Heart left ventricle (tissue), 13 donors: ENCODE measurements around the gene COQ4.

ENCODE experiments used
- CTCF ChIP-seq, 12 donors: fragments of 200-600 bp; sonication (generic) in 4 of 12; IDR thresholded peaks; one replicate each; pipeline versions ENCODE4 v1.5.0 to v1.8.0; 2018 to 2022; ENCODE audit warnings: antibody characterized with exemption in 12 of 12, mild to moderate bottlenecking in 5 of 12
- POLR2A ChIP-seq, 2 donors: fragments of 450-650 bp; IDR thresholded peaks; one replicate each; pipeline ENCODE4 v1.6.1; 2017; ENCODE audit warnings: antibody characterized with exemption in 2 of 2, mild to moderate bottlenecking in 2 of 2, moderate library complexity in 2 of 2
- donor health status: ischemic (EF 13 %, LVEDD 7.1; RV severe dilation, severe dysfunction).
- donor health status: DM: no; HTN: yes; CAD: no.
- donor health status: DM: no; HTN: no; CAD: no.
- donor health status: ischemic (EF 25% LVEDD 6.9; RV normal size, moderate dysfunction).
- donor health status: ischemic (EF 25% LVEDD 5.7; RV mildly dilated, moderate dysfunction).
- donor health status: ischemic (EF 35%, LVEDD 5.7; RV mildly dilated, moderate dysfunction).
- donor health status: nonischemic (EF 11% LVEDD 7.7; RV severe dilation, severe dysfunction).
- donor health status: DM: yes; HTN: yes; CAD: no.
- donor health status: PGD.
- donor health status: ischemic (EF 29% LVEDD 5.4; RV normal size, mild dysfunction).
- donor health status: nonischemic (EF 23%, LVEDD 6.1; RV moderate dilation, normal function).

GRCh38 chr9:128297221-128297773 lies 25.3 kb upstream of the COQ4 start:
- TF ChIP-seq CTCF (IDR thresholded peaks at IDR 0.05) (no peak), POLR2A (IDR thresholded peaks at IDR 0.05) (no peak)
